LNCaP clone FGC (cell line): ENCODE measurements around the gene GPHN.
"Not testable (repeated sequence)": the region's sequence is repeated elsewhere in the genome, so short reads cannot be mapped to it uniquely, and the experiment has no call there.

Source experiments
- DNase-seq: peaks from one replicate; pipeline ENCODE4 v3.0.0-alpha.2; 2011; ENCODE audit warnings: low read depth
- H3K4me3 ChIP-seq: 2 replicates; pipeline ENCODE4 v1.5.1; 2011; ENCODE audit warnings: mild to moderate bottlenecking, low read depth, low read length, control low read depth
- TF ChIP-seq, protein P1 (sequence below): IDR thresholded peaks from 2 replicates; pipeline ENCODE4 v1.5.1; 2012; ENCODE audit warnings: mild to moderate bottlenecking; ENCODE audit not compliant: control insufficient read depth, insufficient read depth; ENCODE audit errors: extremely low read depth

GPHN gene

DNA sequence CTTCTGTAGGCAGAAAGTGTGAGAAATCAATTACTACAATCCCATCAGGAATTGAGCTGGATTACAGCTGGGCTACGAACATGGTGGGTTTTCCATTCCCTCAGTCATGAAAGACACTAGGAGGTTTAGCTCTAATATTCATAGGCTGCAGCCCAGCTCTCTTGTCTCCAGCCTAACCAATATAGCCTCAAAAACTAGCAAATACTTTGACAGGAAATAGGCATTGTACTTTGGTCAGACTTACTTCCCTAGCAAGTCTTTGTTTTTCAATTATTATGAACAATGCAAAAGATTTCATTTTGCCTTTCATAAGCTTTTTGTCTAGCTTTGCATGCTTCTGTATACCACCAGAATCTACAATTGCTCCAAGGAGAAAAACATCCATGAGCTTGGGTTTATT is 296.2 kb downstream of the GPHN start:
- H3K4me3 ChIP-seq = no peak overlapping the region
- TF ChIP-seq, protein P1, sequence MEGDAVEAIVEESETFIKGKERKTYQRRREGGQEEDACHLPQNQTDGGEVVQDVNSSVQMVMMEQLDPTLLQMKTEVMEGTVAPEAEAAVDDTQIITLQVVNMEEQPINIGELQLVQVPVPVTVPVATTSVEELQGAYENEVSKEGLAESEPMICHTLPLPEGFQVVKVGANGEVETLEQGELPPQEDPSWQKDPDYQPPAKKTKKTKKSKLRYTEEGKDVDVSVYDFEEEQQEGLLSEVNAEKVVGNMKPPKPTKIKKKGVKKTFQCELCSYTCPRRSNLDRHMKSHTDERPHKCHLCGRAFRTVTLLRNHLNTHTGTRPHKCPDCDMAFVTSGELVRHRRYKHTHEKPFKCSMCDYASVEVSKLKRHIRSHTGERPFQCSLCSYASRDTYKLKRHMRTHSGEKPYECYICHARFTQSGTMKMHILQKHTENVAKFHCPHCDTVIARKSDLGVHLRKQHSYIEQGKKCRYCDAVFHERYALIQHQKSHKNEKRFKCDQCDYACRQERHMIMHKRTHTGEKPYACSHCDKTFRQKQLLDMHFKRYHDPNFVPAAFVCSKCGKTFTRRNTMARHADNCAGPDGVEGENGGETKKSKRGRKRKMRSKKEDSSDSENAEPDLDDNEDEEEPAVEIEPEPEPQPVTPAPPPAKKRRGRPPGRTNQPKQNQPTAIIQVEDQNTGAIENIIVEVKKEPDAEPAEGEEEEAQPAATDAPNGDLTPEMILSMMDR = no peak
- DNase-seq = no peak

DNA sequence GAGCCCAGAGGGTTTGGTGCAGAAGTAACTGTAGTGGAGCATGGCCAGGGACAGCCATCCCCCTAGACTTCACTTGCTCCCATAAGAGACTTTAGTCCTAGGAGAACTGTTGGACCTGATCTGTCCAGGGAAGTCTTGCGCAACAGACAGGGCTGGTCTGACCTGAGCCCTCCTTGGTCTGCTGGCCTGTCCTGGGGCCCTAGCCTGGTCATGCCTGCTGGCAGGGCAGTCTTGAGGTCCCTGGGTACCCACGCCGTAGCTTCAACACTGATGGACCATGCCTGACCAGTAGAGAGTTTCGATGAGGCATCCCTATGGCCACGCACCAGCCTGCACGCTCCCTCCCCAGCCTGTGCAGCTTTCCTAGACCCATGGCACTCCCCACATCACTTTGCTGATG is 305.7 kb downstream of the GPHN start:
- H3K4me3 ChIP-seq = no peak overlapping the region
- TF ChIP-seq, protein P1 = no peak
- DNase-seq = no peak

DNA sequence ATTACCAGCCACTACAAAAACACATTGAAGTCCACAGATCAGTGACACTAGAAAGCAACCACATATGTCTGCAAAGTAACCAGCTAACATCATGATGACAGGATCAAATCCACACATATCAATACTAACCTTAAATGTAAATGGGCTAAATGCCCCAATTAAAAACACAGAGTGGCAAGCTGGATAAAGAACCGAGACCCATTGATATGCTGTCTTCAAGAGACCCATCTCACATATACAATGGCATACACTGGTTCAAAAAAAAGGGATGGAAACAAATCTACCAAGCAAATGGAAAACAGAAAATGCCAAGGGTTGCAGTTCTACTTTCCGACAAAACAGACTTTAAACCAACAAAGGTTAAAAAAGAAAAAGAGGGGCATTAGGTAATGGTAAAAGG is 307.7 kb downstream of the GPHN start:
- no peak overlapping the region for H3K4me3 ChIP-seq
- TF ChIP-seq, protein P1 = no peak
- DNase-seq = no peak

DNA sequence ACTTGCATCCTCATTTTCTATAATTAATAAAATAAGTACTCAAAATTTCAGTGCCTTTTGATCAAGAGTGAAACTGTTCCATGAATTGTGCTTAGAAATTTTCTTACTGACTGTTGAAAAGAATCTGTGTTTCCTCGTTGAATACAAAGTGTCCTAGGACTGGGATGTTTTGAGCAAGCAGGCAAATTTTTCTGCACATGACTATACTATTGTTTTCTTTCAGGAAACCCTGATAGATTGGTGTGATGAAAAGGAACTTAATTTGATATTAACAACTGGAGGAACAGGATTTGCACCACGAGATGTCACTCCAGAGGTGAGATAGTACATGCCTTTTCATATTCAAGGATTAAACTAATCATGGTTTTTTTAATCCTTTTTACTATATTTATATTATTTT is 316.3 kb downstream of the GPHN start:
- TF ChIP-seq, protein P1 = no peak
- H3K4me3 ChIP-seq = no peak overlapping the region
- no peak for DNase-seq

DNA sequence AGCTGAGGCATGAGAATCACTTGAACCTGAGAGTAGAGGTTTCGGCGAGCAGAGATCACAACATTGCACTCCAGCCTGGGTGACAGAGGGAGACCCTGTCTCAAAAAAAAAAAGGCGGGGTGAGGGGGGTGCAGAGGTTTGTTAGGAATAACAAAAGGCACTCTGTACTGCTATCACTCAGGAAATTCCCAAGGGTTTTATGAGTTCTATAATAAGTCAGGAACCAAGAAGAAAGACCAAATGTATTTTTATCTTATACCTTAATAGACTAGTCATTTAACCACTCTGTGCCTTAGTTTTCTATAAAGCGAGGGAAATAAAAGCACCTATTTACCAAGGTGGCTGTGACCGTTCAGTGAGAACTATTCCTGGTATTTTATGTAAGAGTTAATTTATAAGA is 319.2 kb downstream of the GPHN start:
- H3K4me3 ChIP-seq = no peak overlapping the region
- DNase-seq = no peak
- TF ChIP-seq, protein P1 = no peak

DNA sequence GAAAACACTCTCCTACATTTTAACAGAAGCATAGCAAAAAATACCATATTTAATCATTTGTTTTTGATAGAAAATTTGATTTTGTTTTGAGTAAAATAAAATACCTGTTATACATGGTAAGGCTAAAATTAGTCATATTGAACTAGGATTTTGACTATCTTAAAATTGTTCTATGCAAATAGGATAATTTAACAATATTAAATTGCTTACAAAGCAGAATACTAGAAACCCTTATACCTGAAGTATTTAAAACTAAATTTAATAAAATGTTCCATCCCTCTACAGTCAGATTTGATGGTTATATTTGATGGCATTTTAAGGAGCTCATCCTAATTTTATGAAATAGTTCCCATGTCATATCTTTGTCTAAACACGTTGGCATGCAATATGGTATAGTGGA is 323.2 kb downstream of the GPHN start:
- no peak overlapping the region for H3K4me3 ChIP-seq
- TF ChIP-seq, protein P1 = no peak
- DNase-seq = no peak

DNA sequence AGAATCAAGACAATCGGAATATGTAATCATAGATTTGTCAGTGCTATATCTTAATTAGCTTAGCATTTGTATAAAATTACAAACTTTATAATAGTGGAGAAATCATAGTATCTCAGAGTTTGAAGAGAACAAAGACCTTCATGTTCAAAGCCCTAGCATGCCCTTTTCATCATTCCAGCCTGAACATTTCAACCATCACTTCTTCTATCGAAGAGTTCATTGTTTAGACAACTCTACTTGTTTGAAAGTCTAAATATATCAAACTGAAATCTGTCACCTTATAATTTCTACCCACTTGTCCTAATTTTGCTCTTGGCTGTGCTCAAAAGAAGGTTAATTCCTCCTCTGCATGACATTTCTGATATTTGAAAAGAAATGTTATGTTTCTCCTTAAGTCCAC is 325.9 kb downstream of the GPHN start:
- TF ChIP-seq, protein P1 = no peak

DNA sequence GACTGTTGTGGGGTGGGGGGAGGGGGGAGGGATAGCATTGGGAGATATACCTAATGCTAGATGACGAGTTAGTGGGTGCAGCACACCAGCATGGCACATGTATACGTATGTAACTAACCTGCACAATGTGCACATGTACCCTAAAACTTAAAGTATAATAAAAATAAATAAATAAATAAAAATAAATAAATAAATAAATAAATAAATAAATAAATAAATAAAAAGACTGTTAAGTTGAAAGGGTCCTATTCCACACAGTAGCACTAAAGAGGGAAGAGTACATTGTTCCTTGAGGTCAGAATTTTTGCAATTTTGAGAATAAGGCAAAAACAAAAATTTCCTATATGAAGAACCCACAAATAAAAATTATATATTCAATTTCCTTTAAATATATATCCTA is 329.5 kb downstream of the GPHN start:
- not testable (repeated sequence) for H3K4me3 ChIP-seq, DNase-seq

More for the DNA sequence above, 325.9 kb downstream of the GPHN start:
- no peak overlapping the region for H3K4me3 ChIP-seq
- no peak for DNase-seq
